HEK293 (cell line): ENCODE measurements around the gene ARHGAP15.

Experiments
- CTCF ChIA-PET: fragments of 350-600 bp; formaldehyde crosslinking; extraction: SDS; loops from one replicate; lab custom pipeline; 2021; ENCODE audit warnings: antibody characterized with exemption; lab: Yijun Ruan, JAX
- POLR2A ChIA-PET: fragments of 300-600 bp; formaldehyde crosslinking; extraction: SDS; loops from one replicate; lab custom pipeline; 2020; ENCODE audit warnings: antibody characterized with exemption, inconsistent platforms; lab: Yijun Ruan, JAX
- H3K27ac ChIP-seq: fragments of 200-500 bp; sonication (Bioruptor generic); 2 replicates; pipeline ENCODE4 v1.5.1; 2014; ENCODE audit warnings: low read depth, low read length, control low read depth, inconsistent platforms; ENCODE audit errors: extremely low read depth
- H3K36me3 ChIP-seq, 2 experiments: fragments of 200-500 bp in 1 of 2; sonication (Bioruptor generic) in 1 of 2; 1 replicate in 1 of 2; 2 replicates in 1 of 2; pipeline ENCODE4 v1.5.1; 2014 to 2017; ENCODE audit warnings: inconsistent platforms in 2 of 2, low read length in 2 of 2; ENCODE audit not compliant: control insufficient read depth in 2 of 2, insufficient read depth in 1 of 2
- H3K4me1 ChIP-seq: fragments of 200-500 bp; sonication (Bioruptor generic); 2 replicates; pipeline ENCODE4 v1.5.1; 2014; ENCODE audit warnings: mild to moderate bottlenecking, low read length, inconsistent platforms; ENCODE audit not compliant: control insufficient read depth, insufficient read depth
- H3K4me3 ChIP-seq: 2 replicates; pipeline ENCODE4 v1.5.1; 2011; ENCODE audit warnings: low read depth, mild to moderate bottlenecking, control low read depth, low read length, moderate library complexity
- H3K9me3 ChIP-seq: fragments of 200-500 bp; sonication (Bioruptor generic); 2 replicates; pipeline ENCODE4 v1.5.1; 2014; ENCODE audit warnings: low read depth, low read length, inconsistent platforms; ENCODE audit not compliant: control insufficient read depth, insufficient read depth
- OVOL3 ChIP-seq: fragments of 450-650 bp; formaldehyde crosslinking; IDR thresholded peaks from 2 replicates; pipeline ENCODE4 v1.5.1; 2016; ENCODE audit warnings: missing biosample characterization, missing genetic modification characterization
- SP3 ChIP-seq: fragments of 450-650 bp; formaldehyde crosslinking; IDR thresholded peaks from 2 replicates; pipeline ENCODE4 v1.5.1; 2016; ENCODE audit warnings: missing biosample characterization, missing genetic modification characterization
- ZBTB7A ChIP-seq: fragments of 450-650 bp; formaldehyde crosslinking; IDR thresholded peaks from 2 replicates; pipeline ENCODE4 v1.5.1; 2016; ENCODE audit warnings: low read depth, missing biosample characterization, missing genetic modification characterization
- ZNF121 ChIP-seq: fragments of 450-650 bp; formaldehyde crosslinking; IDR thresholded peaks from 2 replicates; pipeline ENCODE4 v1.5.1; 2016; ENCODE audit warnings: missing biosample characterization, missing genetic modification characterization
- ZNF2 ChIP-seq: fragments of 450-650 bp; formaldehyde crosslinking; IDR thresholded peaks from 2 replicates; pipeline ENCODE4 v1.5.1; 2016; ENCODE audit warnings: missing biosample characterization, missing genetic modification characterization
- ZNF202 ChIP-seq: fragments of 450-650 bp; formaldehyde crosslinking; IDR thresholded peaks from 2 replicates; pipeline ENCODE4 v1.5.1; 2016; ENCODE audit warnings: missing biosample characterization, missing genetic modification characterization, borderline replicate concordance
- ZNF214 ChIP-seq: fragments of 450-650 bp; formaldehyde crosslinking; IDR thresholded peaks from 2 replicates; pipeline ENCODE4 v1.5.1; 2017; ENCODE audit warnings: missing biosample characterization, mild to moderate bottlenecking, missing genetic modification characterization, borderline replicate concordance
- ZNF302 ChIP-seq: fragments of 450-650 bp; formaldehyde crosslinking; IDR thresholded peaks from 2 replicates; pipeline ENCODE4 v1.5.1; 2016; ENCODE audit warnings: missing biosample characterization, missing genetic modification characterization, low read depth
- ZNF404 ChIP-seq: fragments of 450-650 bp; formaldehyde crosslinking; IDR thresholded peaks from 2 replicates; pipeline ENCODE4 v1.5.1; 2017; ENCODE audit warnings: missing biosample characterization, missing genetic modification characterization
- ZNF433 ChIP-seq: fragments of 450-650 bp; formaldehyde crosslinking; IDR thresholded peaks from 2 replicates; pipeline ENCODE4 v1.5.1; 2016; ENCODE audit warnings: missing biosample characterization, missing genetic modification characterization, low read depth
- ZNF48 ChIP-seq: fragments of 450-650 bp; formaldehyde crosslinking; IDR thresholded peaks from 2 replicates; pipeline ENCODE4 v1.5.1; 2016; ENCODE audit warnings: missing biosample characterization, missing genetic modification characterization
- ZNF510 ChIP-seq: fragments of 450-650 bp; formaldehyde crosslinking; IDR thresholded peaks from 2 replicates; pipeline ENCODE4 v1.5.1; 2018; ENCODE audit warnings: mild to moderate bottlenecking, missing genetic modification characterization, missing biosample characterization; ENCODE audit not compliant: insufficient replicate concordance
- ZNF843 ChIP-seq: fragments of 450-650 bp; formaldehyde crosslinking; IDR thresholded peaks from 2 replicates; pipeline ENCODE4 v1.5.1; 2016; ENCODE audit warnings: missing biosample characterization, missing genetic modification characterization
- ZSCAN23 ChIP-seq: fragments of 450-650 bp; formaldehyde crosslinking; IDR thresholded peaks from 2 replicates; pipeline ENCODE4 v1.5.1; 2016; ENCODE audit warnings: missing biosample characterization, missing genetic modification characterization
- TF ChIP-seq, protein P1 (sequence below): fragments of 450-650 bp; formaldehyde crosslinking; IDR thresholded peaks from 2 replicates; pipeline ENCODE4 v1.5.1; 2016; ENCODE audit warnings: missing biosample characterization, missing genetic modification characterization
- TF ChIP-seq, protein P2 (sequence below): fragments of 450-650 bp; formaldehyde crosslinking; IDR thresholded peaks from 2 replicates; pipeline ENCODE4 v1.5.1; 2016; ENCODE audit warnings: missing biosample characterization, missing genetic modification characterization, borderline replicate concordance
- TF ChIP-seq, protein P3 (sequence below): fragments of 450-650 bp; IDR thresholded peaks from 2 replicates; pipeline ENCODE4 v1.5.1; 2018; ENCODE audit warnings: missing biosample characterization, missing genetic modification characterization
- TF ChIP-seq, protein P4 (sequence below): fragments of 450-650 bp; formaldehyde crosslinking; IDR thresholded peaks from 2 replicates; pipeline ENCODE4 v1.5.1; 2016; ENCODE audit warnings: missing biosample characterization, missing genetic modification characterization
- TF ChIP-seq, protein P5 (sequence below): fragments of 450-650 bp; formaldehyde crosslinking; IDR thresholded peaks from 2 replicates; pipeline ENCODE4 v1.5.1; 2016; ENCODE audit warnings: missing biosample characterization, missing genetic modification characterization
- TF ChIP-seq, protein P6 (sequence below): fragments of 450-650 bp; formaldehyde crosslinking; IDR thresholded peaks from 2 replicates; pipeline ENCODE4 v1.5.1; 2016; ENCODE audit warnings: missing biosample characterization, missing genetic modification characterization

ARHGAP15 gene

DNA sequence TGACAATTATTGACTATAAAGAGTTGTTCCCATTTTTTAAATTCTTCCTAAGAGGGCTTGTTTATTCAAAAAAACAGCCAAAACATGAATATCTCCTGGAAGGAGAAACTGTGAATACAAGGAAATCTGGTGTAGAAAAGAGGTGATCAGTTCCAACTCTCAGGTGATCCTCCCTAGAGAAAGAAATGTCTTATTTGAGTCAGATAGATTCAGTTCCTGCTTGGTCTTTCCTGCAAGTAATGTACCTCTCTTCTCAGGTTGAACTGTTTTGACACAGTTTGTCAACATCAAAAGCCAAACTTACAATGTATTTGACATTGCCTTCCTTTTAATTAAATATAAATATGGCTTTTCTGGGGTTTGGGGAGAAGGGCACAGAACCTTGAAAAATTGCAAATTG is 567.4 kb downstream of the ARHGAP15 start (continued):
- TF ChIP-seq, protein P1, sequence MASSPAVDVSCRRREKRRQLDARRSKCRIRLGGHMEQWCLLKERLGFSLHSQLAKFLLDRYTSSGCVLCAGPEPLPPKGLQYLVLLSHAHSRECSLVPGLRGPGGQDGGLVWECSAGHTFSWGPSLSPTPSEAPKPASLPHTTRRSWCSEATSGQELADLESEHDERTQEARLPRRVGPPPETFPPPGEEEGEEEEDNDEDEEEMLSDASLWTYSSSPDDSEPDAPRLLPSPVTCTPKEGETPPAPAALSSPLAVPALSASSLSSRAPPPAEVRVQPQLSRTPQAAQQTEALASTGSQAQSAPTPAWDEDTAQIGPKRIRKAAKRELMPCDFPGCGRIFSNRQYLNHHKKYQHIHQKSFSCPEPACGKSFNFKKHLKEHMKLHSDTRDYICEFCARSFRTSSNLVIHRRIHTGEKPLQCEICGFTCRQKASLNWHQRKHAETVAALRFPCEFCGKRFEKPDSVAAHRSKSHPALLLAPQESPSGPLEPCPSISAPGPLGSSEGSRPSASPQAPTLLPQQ (tag by site-specific recombination): no peak
- TF ChIP-seq, protein P2, sequence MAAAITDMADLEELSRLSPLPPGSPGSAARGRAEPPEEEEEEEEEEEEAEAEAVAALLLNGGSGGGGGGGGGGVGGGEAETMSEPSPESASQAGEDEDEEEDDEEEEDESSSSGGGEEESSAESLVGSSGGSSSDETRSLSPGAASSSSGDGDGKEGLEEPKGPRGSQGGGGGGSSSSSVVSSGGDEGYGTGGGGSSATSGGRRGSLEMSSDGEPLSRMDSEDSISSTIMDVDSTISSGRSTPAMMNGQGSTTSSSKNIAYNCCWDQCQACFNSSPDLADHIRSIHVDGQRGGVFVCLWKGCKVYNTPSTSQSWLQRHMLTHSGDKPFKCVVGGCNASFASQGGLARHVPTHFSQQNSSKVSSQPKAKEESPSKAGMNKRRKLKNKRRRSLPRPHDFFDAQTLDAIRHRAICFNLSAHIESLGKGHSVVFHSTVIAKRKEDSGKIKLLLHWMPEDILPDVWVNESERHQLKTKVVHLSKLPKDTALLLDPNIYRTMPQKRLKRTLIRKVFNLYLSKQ (tag by site-specific recombination): no peak
- TF ChIP-seq ZSCAN23: no peak

DNA sequence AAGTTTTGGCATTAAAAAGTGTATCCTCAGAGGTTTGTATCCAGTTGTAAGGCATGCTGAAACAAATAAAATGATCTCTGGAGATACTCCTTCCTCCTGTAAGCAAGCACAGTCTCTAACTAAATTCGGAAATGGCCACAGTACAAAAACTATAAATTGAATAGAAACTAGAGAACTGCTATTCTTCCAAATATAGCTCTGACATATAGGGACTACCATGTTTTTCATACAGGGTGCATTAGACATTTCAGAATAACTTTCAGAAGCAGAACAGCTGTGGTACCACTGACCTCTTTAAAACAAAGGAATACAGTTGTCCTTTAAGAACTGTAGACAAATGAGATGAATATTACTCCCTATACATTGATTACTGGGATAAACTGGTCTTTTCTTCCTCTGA is 568.5 kb downstream of the ARHGAP15 start:
- Histone ChIP-seq H3K36me3 (no peaks in the 10 kb centered on the region), H3K27ac (no peak overlapping the region), H3K4me3 (no peak overlapping the region), H3K9me3 (no peaks in the 10 kb centered on the region), H3K4me1 (peaks cover 8% of the 10 kb centered on the region; the same call in 1 of the 2 replicates)
- CTCF ChIA-PET: interaction anchor here (1.7 kb wide), 1 partner anchor 11 kb away, joined by 11 read pairs; no protein-coding TSS in a partner anchor
- TF ChIP-seq, protein P3, sequence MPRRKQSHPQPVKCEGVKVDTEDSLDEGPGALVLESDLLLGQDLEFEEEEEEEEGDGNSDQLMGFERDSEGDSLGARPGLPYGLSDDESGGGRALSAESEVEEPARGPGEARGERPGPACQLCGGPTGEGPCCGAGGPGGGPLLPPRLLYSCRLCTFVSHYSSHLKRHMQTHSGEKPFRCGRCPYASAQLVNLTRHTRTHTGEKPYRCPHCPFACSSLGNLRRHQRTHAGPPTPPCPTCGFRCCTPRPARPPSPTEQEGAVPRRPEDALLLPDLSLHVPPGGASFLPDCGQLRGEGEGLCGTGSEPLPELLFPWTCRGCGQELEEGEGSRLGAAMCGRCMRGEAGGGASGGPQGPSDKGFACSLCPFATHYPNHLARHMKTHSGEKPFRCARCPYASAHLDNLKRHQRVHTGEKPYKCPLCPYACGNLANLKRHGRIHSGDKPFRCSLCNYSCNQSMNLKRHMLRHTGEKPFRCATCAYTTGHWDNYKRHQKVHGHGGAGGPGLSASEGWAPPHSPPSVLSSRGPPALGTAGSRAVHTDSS (tag by site-specific recombination): no peak
- TF ChIP-seq ZBTB7A (tag by site-specific recombination): no peak
- TF ChIP-seq OVOL3 (tag by site-specific recombination): no peak
- TF ChIP-seq, protein P4, sequence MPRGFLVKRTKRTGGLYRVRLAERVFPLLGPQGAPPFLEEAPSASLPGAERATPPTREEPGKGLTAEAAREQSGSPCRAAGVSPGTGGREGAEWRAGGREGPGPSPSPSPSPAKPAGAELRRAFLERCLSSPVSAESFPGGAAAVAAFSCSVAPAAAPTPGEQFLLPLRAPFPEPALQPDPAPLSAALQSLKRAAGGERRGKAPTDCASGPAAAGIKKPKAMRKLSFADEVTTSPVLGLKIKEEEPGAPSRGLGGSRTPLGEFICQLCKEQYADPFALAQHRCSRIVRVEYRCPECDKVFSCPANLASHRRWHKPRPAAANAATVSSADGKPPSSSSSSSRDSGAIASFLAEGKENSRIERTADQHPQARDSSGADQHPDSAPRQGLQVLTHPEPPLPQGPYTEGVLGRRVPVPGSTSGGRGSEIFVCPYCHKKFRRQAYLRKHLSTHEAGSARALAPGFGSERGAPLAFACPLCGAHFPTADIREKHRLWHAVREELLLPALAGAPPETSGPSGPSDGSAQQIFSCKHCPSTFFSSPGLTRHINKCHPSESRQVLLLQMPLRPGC (tag by site-specific recombination): no peak
- TF ChIP-seq ZNF121 (tag by site-specific recombination): no peak
- no peak for TF ChIP-seq ZNF2 (tag by site-specific recombination)
- TF ChIP-seq ZNF510 (tag by site-specific recombination): no peak
- TF ChIP-seq, protein P5, sequence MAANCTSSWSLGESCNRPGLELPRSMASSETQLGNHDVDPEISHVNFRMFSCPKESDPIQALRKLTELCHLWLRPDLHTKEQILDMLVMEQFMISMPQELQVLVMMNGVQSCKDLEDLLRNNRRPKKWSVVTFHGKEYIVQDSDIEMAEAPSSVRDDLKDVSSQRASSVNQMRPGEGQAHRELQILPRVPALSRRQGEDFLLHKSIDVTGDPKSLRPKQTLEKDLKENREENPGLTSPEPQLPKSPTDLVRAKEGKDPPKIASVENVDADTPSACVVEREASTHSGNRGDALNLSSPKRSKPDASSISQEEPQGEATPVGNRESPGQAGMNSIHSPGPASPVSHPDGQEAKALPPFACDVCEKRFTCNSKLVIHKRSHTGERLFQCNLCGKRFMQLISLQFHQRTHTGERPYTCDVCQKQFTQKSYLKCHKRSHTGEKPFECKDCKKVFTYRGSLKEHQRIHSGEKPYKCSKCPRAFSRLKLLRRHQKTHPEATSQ (tag by site-specific recombination): no peak
- no peak for TF ChIP-seq ZNF843 (tag by site-specific recombination)
- POLR2A ChIA-PET: no interaction called here

DNA sequence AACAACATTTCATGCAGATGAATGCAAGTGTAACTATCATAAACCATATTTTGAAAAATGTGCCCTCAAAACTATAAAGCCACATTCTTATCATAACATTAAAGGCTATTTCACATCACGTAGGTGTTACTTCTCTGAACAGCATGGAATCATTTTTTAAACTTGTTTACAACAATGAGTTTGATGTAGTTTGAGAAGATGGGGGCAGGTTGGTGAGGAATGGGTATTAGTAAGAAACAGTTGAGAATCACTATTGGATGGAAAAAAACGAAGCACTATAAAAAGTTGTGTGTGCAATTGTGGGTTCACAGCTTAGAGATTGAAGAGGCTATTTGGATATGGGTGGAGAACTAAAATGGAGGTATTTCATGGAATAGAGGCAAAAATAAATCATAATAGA is 569.1 kb downstream of the ARHGAP15 start:
- ChIA-PET POLR2A (no interaction called here), CTCF (interaction anchor here (1.7 kb wide), 1 partner anchor 12 kb away, joined by 11 read pairs; no protein-coding TSS in a partner anchor)
- Histone ChIP-seq H3K36me3 (no peaks in the 10 kb centered on the region), H3K27ac (no peak overlapping the region), H3K4me1 (peaks cover 8% of the 10 kb centered on the region; the same call in 1 of the 2 replicates), H3K4me3 (no peak overlapping the region), H3K9me3 (no peaks in the 10 kb centered on the region)
- TF ChIP-seq ZNF433 (no peak), ZNF302 (tag by site-specific recombination) (no peak), ZNF214 (tag by site-specific recombination) (no peak), ZNF404 (no peak), ZNF48 (tag by site-specific recombination) (no peak), ZNF510 (tag by site-specific recombination) (no peak), SP3 (tag by site-specific recombination) (no peak), ZNF202 (no peak)
- TF ChIP-seq, protein P4 (tag by site-specific recombination): no peak
- TF ChIP-seq, protein P6, sequence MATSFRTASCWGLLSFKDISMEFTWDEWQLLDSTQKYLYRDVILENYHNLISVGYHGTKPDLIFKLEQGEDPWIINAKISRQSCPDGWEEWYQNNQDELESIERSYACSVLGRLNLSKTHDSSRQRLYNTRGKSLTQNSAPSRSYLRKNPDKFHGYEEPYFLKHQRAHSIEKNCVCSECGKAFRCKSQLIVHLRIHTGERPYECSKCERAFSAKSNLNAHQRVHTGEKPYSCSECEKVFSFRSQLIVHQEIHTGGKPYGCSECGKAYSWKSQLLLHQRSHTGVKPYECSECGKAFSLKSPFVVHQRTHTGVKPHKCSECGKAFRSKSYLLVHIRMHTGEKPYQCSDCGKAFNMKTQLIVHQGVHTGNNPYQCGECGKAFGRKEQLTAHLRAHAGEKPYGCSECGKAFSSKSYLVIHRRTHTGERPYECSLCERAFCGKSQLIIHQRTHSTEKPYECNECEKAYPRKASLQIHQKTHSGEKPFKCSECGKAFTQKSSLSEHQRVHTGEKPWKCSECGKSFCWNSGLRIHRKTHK (tag by site-specific recombination): no peak
- TF ChIP-seq, protein P1 (tag by site-specific recombination): no peak
